K562 (cell line): ENCODE data around the gene SMARCC1. TPM values are rescaled to one million over a fixed set of nuclear protein-coding genes. Genes with fewer than 3 reads are reported as not detected.

Experiments
- MLX ChIP-seq, 2 experiments: fragments of 450-650 bp in 1 of 2; sonication (generic) in 1 of 2; formaldehyde crosslinking; conservative IDR thresholded peaks; 2 replicates each; pipeline versions ENCODE4 v1.4.0 to v1.8.1; 2020 to 2022; ENCODE audit warnings: mild to moderate bottlenecking in 1 of 2, missing genetic modification reagents in 1 of 2
- NFE2 ChIP-seq: IDR thresholded peaks from 2 replicates; pipeline ENCODE4 v1.6.1; 2014; ENCODE audit warnings: antibody characterized with exemption, low read depth
- SMAD1 ChIP-seq: fragments of 150-350 bp; IDR thresholded peaks from 2 replicates; pipeline ENCODE4 v1.6.1; 2014; ENCODE audit warnings: low read length, low read depth; ENCODE audit not compliant: partially characterized antibody
- TCF3 ChIP-seq: sonication (generic); formaldehyde crosslinking; IDR thresholded peaks from 2 replicates; pipeline ENCODE4 v1.4.0; 2020; ENCODE audit warnings: mild to moderate bottlenecking, missing genetic modification reagents
- XRCC4 ChIP-seq: IDR thresholded peaks from one replicate; pipeline ENCODE4 v1.6.1; 2011; ENCODE audit not compliant: insufficient read depth, insufficient read length; ENCODE audit errors: extremely low read depth
- ZKSCAN1 ChIP-seq: fragments of 150-350 bp; IDR thresholded peaks from 2 replicates; pipeline ENCODE4 v1.6.1; 2016; ENCODE audit warnings: low read depth, low read length
- ZNF592 ChIP-seq: fragments of 450-650 bp; IDR thresholded peaks from 2 replicates; pipeline ENCODE4 v1.6.1; 2017; ENCODE audit warnings: antibody characterized with exemption, mild to moderate bottlenecking
- polyA plus RNA-seq, 8 experiments: library from polyadenylated mRNA; depleted of rRNA in 4 of 8; stranded (reverse) in 5 of 8; unstranded in 3 of 8; fragments of >200 nt; fragmentation: Nextera tagmentation in 2 of 8; fragmentation: Illumina TruSeq in 1 of 8; extraction: Ambion mirVana in 2 of 8; extraction: Trizol in 1 of 8; gene quantifications; 2 replicates each; pipeline versions ENCODE4 v1.2.1 to v1.2.3, GENCODE V29; 2011 to 2014; ENCODE audit warnings: inconsistent platforms in 1 of 8, missing spikeins in 1 of 8
- total RNA-seq, 7 experiments: library from RNA; depleted of rRNA in 6 of 7; stranded (reverse); fragments of >200 nt in 6 of 7; fragmentation: Illumina TruSeq in 2 of 7; extraction: Trizol in 2 of 7; gene quantifications; 2 replicates each; pipeline versions ENCODE4 v1.2.1 to v1.2.3, GENCODE V29; 2011 to 2021; ENCODE audit warnings: low replicate concordance in 1 of 7

SMARCC1 gene
- total and polyA plus RNA-seq, 9 of the 15 experiments (the other 6 are each of a cell fraction or from before 2014, with no cell fraction given): 20.7 to 199 (median 66.0) TPM

- no peak for TF ChIP-seq TCF3 (CRISPR knock-in tag)
- 0 out of 2 replicates have a peak, but pooled peaks have one; percentile 28 for TF ChIP-seq ZNF592
- TF ChIP-seq MLX (CRISPR knock-in tag; conservative IDR thresholded peaks at IDR 0.05): no peak
- TF ChIP-seq XRCC4: no peak
- no peak for TF ChIP-seq SMAD1
- no peak for TF ChIP-seq ZKSCAN1
- no peak for TF ChIP-seq NFE2
Measured at GRCh38 chr3:47578691-47579632, 202.7 kb downstream of the SMARCC1 start, which contains the start of gene CSPG5 (continued).
